ENCODE data around the gene NR3C1.

Gene NR3C1

DNA sequence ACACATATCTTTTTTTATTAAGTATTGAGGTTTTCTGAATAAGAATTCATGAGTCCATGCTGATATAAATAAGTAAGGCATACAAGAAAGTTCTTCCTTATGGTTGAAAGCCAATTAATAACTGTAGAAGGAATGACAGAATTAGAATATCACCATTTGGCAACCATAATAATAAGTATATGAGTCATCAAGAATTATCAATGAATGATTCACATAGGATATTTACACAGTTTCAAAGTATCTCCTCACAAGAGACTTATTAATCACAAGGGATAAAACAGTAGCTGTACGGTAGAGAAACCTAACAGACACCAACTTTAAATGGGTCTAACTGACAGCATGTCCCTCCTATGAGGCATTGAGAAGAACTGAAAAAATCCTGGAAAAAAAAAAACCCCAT, 161.6 kb downstream of the NR3C1 start:
- H3K79me2 ChIP-seq (ENCODE audit: insufficient read depth, low read length) = no peaks in the 10 kb centered on the region

DNA sequence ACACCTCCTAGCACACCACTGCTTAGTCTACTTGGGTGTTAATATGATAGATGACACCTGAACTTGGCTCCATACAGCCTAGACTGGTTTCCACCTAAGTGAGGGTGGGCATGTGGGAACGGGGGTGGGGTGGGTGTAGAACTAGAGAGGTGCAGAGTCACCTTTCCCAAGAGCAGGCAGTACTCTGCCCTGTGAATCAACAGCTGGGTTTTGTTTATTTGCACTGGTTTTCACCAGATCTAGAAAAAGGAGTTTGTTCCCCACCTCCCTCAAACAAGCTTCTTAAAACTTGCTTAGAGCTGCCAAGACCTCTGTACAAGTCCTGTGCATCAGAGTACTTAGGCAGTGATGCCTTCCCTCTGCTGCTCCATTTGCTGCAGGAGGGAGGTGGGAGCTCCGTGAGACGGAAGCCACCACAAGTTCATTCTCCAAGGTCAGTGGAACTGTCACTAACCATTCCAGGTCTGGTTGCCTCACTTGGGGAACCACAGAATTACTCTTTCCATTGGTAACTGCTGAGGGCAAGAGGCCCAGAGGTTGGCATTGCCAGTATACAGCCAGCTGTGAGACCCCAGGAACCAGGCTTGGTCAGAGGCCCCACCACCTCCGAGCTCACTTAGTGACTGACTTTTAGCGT, 163.5 kb downstream of the NR3C1 start:
- no peaks in the 10 kb centered on the region for H4K20me1 ChIP-seq (ENCODE audit: insufficient read depth, low read length, poor library complexity, severe bottlenecking)
- no peaks in the 10 kb centered on the region for H3K9me3 ChIP-seq (ENCODE audit: insufficient read depth, low read depth, low read length)
- no peak overlapping the region for H3K9ac ChIP-seq (ENCODE audit: low read depth, low read length, poor library complexity, severe bottlenecking)
- H3K79me2 ChIP-seq (ENCODE audit: insufficient read depth, low read length) = no peaks in the 10 kb centered on the region
- H2AFZ ChIP-seq (ENCODE audit: low read length) = no peak overlapping the region
- TF ChIP-seq, protein P1, sequence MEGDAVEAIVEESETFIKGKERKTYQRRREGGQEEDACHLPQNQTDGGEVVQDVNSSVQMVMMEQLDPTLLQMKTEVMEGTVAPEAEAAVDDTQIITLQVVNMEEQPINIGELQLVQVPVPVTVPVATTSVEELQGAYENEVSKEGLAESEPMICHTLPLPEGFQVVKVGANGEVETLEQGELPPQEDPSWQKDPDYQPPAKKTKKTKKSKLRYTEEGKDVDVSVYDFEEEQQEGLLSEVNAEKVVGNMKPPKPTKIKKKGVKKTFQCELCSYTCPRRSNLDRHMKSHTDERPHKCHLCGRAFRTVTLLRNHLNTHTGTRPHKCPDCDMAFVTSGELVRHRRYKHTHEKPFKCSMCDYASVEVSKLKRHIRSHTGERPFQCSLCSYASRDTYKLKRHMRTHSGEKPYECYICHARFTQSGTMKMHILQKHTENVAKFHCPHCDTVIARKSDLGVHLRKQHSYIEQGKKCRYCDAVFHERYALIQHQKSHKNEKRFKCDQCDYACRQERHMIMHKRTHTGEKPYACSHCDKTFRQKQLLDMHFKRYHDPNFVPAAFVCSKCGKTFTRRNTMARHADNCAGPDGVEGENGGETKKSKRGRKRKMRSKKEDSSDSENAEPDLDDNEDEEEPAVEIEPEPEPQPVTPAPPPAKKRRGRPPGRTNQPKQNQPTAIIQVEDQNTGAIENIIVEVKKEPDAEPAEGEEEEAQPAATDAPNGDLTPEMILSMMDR (conservative IDR thresholded peaks at IDR 0.05; ENCODE audit: low read length) = no peak
- TF ChIP-seq EZH2phosphoT487 (IDR thresholded peaks at IDR 0.05; ENCODE audit: borderline replicate concordance) = no peak
- H3K4me2 ChIP-seq (ENCODE audit: low read depth, low read length, poor library complexity, severe bottlenecking) = no peak overlapping the region
- H3K4me1 ChIP-seq (ENCODE audit: insufficient read depth, low read length, poor library complexity, severe bottlenecking) = no peaks in the 10 kb centered on the region
- H3K4me3 ChIP-seq (ENCODE audit: low read length, poor library complexity, severe bottlenecking) = no peak overlapping the region
- no peaks in the 10 kb centered on the region for H3K36me3 ChIP-seq (ENCODE audit: insufficient read depth, low read length)
- H3K9me2 ChIP-seq (replicated peaks; ENCODE audit: low read depth, low read length) = no peaks in the 10 kb centered on the region
- H3K27me3 ChIP-seq (ENCODE audit: insufficient read depth, low read length, poor library complexity, severe bottlenecking) = no peaks in the 10 kb centered on the region
- no peaks in the 10 kb centered on the region for H3F3A ChIP-seq (ENCODE audit: low read depth)

More for the DNA sequence above, 161.6 kb downstream of the NR3C1 start:
- Histone ChIP-seq H3K4me3 (ENCODE audit: low read length, poor library complexity, severe bottlenecking) (no peak overlapping the region), H3K9ac (ENCODE audit: low read depth, low read length, poor library complexity, severe bottlenecking) (no peak overlapping the region), H3K36me3 (ENCODE audit: insufficient read depth, low read length) (no peaks in the 10 kb centered on the region), H3F3A (ENCODE audit: low read depth) (no peaks in the 10 kb centered on the region), H3K9me2 (replicated peaks; ENCODE audit: low read depth, low read length) (no peaks in the 10 kb centered on the region), H2AFZ (ENCODE audit: low read length) (no peak overlapping the region), H3K9me3 (ENCODE audit: insufficient read depth, low read depth, low read length) (no peaks in the 10 kb centered on the region), H4K20me1 (ENCODE audit: insufficient read depth, low read length, poor library complexity, severe bottlenecking) (no peaks in the 10 kb centered on the region), H3K4me1 (ENCODE audit: insufficient read depth, low read length, poor library complexity, severe bottlenecking) (no peaks in the 10 kb centered on the region), H3K4me2 (ENCODE audit: low read depth, low read length, poor library complexity, severe bottlenecking) (no peak overlapping the region), H3K27me3 (ENCODE audit: insufficient read depth, low read length, poor library complexity, severe bottlenecking) (no peaks in the 10 kb centered on the region)
- TF ChIP-seq EZH2phosphoT487 (IDR thresholded peaks at IDR 0.05; ENCODE audit: borderline replicate concordance) = no peak
- TF ChIP-seq, protein P1 (conservative IDR thresholded peaks at IDR 0.05; ENCODE audit: low read length) = no peak

DNA sequence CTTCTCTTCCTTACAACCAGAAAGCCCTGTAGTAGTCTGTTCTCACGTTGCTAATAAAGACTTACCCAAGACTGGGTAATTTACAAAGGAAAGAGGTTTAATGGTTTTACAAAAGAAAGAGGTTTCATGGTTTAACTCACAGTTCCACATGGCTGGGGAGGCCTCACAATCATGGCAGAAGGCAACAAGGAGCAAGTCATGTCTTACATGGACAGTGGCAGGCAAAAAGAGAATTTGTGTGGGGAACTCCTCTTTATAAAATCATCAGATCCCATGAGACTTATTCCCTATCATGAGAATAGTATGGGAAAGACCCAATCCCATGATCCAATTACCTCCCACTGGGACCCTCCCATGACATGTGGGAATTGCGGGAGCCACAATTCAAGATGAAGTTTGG, 164.9 kb downstream of the NR3C1 start:
- H2AFZ ChIP-seq (ENCODE audit: low read length) = no peak overlapping the region
- H3K4me1 ChIP-seq (ENCODE audit: insufficient read depth, low read length, poor library complexity, severe bottlenecking) = no peaks in the 10 kb centered on the region
- H3F3A ChIP-seq (ENCODE audit: low read depth) = no peaks in the 10 kb centered on the region
- no peaks in the 10 kb centered on the region for H3K9me3 ChIP-seq (ENCODE audit: insufficient read depth, low read depth, low read length)
- no peaks in the 10 kb centered on the region for H3K79me2 ChIP-seq (ENCODE audit: insufficient read depth, low read length)
- no peak overlapping the region for H3K9ac ChIP-seq (ENCODE audit: low read depth, low read length, poor library complexity, severe bottlenecking)
- H3K27me3 ChIP-seq (ENCODE audit: insufficient read depth, low read length, poor library complexity, severe bottlenecking) = no peaks in the 10 kb centered on the region
- no peaks in the 10 kb centered on the region for H3K9me2 ChIP-seq (replicated peaks; ENCODE audit: low read depth, low read length)
- H4K20me1 ChIP-seq (ENCODE audit: insufficient read depth, low read length, poor library complexity, severe bottlenecking) = no peaks in the 10 kb centered on the region
- H3K4me2 ChIP-seq (ENCODE audit: low read depth, low read length, poor library complexity, severe bottlenecking) = no peak overlapping the region
- H3K4me3 ChIP-seq (ENCODE audit: low read length, poor library complexity, severe bottlenecking) = no peak overlapping the region
- H3K36me3 ChIP-seq (ENCODE audit: insufficient read depth, low read length) = no peaks in the 10 kb centered on the region
- TF ChIP-seq, protein P1 (conservative IDR thresholded peaks at IDR 0.05; ENCODE audit: low read length) = no peak
- TF ChIP-seq EZH2phosphoT487 (IDR thresholded peaks at IDR 0.05; ENCODE audit: borderline replicate concordance) = no peak

Measured in Loucy (cell line).